Measurements from ENCODE around the gene PDE12. TPM values are rescaled to one million over a fixed set of nuclear protein-coding genes. Genes with fewer than 3 reads are reported as not detected.
A peak's percentile ranks its signal among the peaks of the same experiment; 100 is the strongest.

Gene PDE12
- total RNA-seq, 1 experiment from 2014 or later, result 25.3 TPM

- no peak for ATAC-seq
- H3K27ac ChIP-seq (ENCODE audit: low read length), result no peak overlapping the region
- DNase-seq, result no peak
- H3K4me2 ChIP-seq (ENCODE audit: low read length), result no peak overlapping the region
- peaks cover 98% of the 10 kb centered on the region for H3K79me2 ChIP-seq (ENCODE audit: low read length)
- no peak for TF ChIP-seq EZH2phosphoT487 (IDR thresholded peaks at IDR 0.05; ENCODE audit: borderline replicate concordance, low read length)
- TF ChIP-seq EZH2 (IDR thresholded peaks at IDR 0.05; ENCODE audit: low read length, unreplicated experiment), result no peak
- TF ChIP-seq CTCF (conservative IDR thresholded peaks at IDR 0.05; ENCODE audit: low read depth, low read length), result no peak
- ChIA-PET CTCF (no interaction called here), POLR2A (ENCODE audit: unreplicated experiment) (interaction anchor here (0.7 kb wide), 1 partner anchor 123 kb away, joined by 6 read pairs; no protein-coding TSS in a partner anchor)
- no peak overlapping the region for H3K4me3 ChIP-seq (ENCODE audit: low read length)
- no peaks in the 10 kb centered on the region for H3K9me2 ChIP-seq (replicated peaks; ENCODE audit: low read length)
- H4K20me1 ChIP-seq (ENCODE audit: low read length), result peaks cover 57% of the 10 kb centered on the region
- no peak overlapping the region for H2AFZ ChIP-seq (ENCODE audit: low read length)
- no peaks in the 10 kb centered on the region for H3F3A ChIP-seq (ENCODE audit: low read length, unreplicated experiment)
- intact Hi-C loops (cut with micrococcal nuclease), result no loop called here
- H3K9me3 ChIP-seq (ENCODE audit: low read length), result no peaks in the 10 kb centered on the region
- no peaks in the 10 kb centered on the region for H3K27me3 ChIP-seq (ENCODE audit: low read length)
- H3K36me3 ChIP-seq (ENCODE audit: low read depth, low read length), result peaks cover 7% of the 10 kb centered on the region
- no peak overlapping the region for H3K9ac ChIP-seq (ENCODE audit: low read length)
- no TSS peak for BruUV-seq (replicated peaks)
- H3K4me1 ChIP-seq (ENCODE audit: insufficient read depth, low read length), result peaks cover 23% of the 10 kb centered on the region
Measured at GRCh38 chr3:57586778-57587177, 30.7 kb downstream of the PDE12 start.

GRCh38 chr3:57587905-57588304 lies 31.8 kb downstream of the PDE12 start:
- no TSS peak for BruUV-seq (replicated peaks)
- POLR2A ChIA-PET (ENCODE audit: unreplicated experiment), result no interaction called here
- Histone ChIP-seq H3K9me2 (replicated peaks; ENCODE audit: low read length) (no peaks in the 10 kb centered on the region), H3K27ac (ENCODE audit: low read length) (no peak overlapping the region), H3K36me3 (ENCODE audit: low read depth, low read length) (peaks cover 4% of the 10 kb centered on the region; the same call in 1 of the 2 replicates), H3K27me3 (ENCODE audit: low read length) (no peaks in the 10 kb centered on the region), H4K20me1 (ENCODE audit: low read length) (peaks cover 66% of the 10 kb centered on the region), H3F3A (ENCODE audit: low read length, unreplicated experiment) (no peaks in the 10 kb centered on the region), H3K9me3 (ENCODE audit: low read length) (no peaks in the 10 kb centered on the region), H3K4me2 (ENCODE audit: low read length) (no peak overlapping the region), H3K4me1 (ENCODE audit: insufficient read depth, low read length) (peaks cover 23% of the 10 kb centered on the region), H3K79me2 (ENCODE audit: low read length) (peaks cover 98% of the 10 kb centered on the region), H3K9ac (ENCODE audit: low read length) (no peak overlapping the region), H2AFZ (ENCODE audit: low read length) (no peak overlapping the region), H3K4me3 (ENCODE audit: low read length) (no peak overlapping the region)
- ATAC-seq, result no peak
- CTCF ChIA-PET, result interaction anchor here (0.7 kb wide), 1 partner anchor 57 kb away, joined by 3 read pairs; no protein-coding TSS in a partner anchor
- DNase-seq, result no peak
- TF ChIP-seq EZH2 (IDR thresholded peaks at IDR 0.05; ENCODE audit: low read length, unreplicated experiment) (no peak), CTCF (conservative IDR thresholded peaks at IDR 0.05; ENCODE audit: low read depth, low read length) (no peak), EZH2phosphoT487 (IDR thresholded peaks at IDR 0.05; ENCODE audit: borderline replicate concordance, low read length) (no peak)
- intact Hi-C loops (cut with micrococcal nuclease), result no loop called here

GRCh38 chr3:57592306-57592705 lies 36.2 kb downstream of the PDE12 start:
- Histone ChIP-seq H3K79me2 (ENCODE audit: low read length) (peaks cover 97% of the 10 kb centered on the region), H3K4me1 (ENCODE audit: insufficient read depth, low read length) (peaks cover 23% of the 10 kb centered on the region), H3K9ac (ENCODE audit: low read length) (no peak overlapping the region), H3F3A (ENCODE audit: low read length, unreplicated experiment) (no peaks in the 10 kb centered on the region), H3K9me2 (replicated peaks; ENCODE audit: low read length) (no peaks in the 10 kb centered on the region), H3K9me3 (ENCODE audit: low read length) (no peaks in the 10 kb centered on the region), H3K36me3 (ENCODE audit: low read depth, low read length) (peaks cover 5% of the 10 kb centered on the region; the same call in 1 of the 2 replicates), H3K4me2 (ENCODE audit: low read length) (peak overlapping the region; percentile 62; the same call in 1 of the 2 replicates), H3K27me3 (ENCODE audit: low read length) (no peaks in the 10 kb centered on the region), H3K4me3 (ENCODE audit: low read length) (no peak overlapping the region), H4K20me1 (ENCODE audit: low read length) (peaks cover 71% of the 10 kb centered on the region), H3K27ac (ENCODE audit: low read length) (no peak overlapping the region), H2AFZ (ENCODE audit: low read length) (no peak overlapping the region)
- BruUV-seq (replicated peaks), result no TSS peak
- ATAC-seq (no peak), DNase-seq (no peak)
- ChIA-PET CTCF (no interaction called here), POLR2A (ENCODE audit: unreplicated experiment) (no interaction called here)
- intact Hi-C loops (cut with micrococcal nuclease), result loop anchor here (10.0 kb wide), 1 partner anchor 418 kb away; no protein-coding TSS in a partner anchor
- TF ChIP-seq CTCF (conservative IDR thresholded peaks at IDR 0.05; ENCODE audit: low read depth, low read length), result no peak
- TF ChIP-seq EZH2phosphoT487 (IDR thresholded peaks at IDR 0.05; ENCODE audit: borderline replicate concordance, low read length), result no peak
- no peak for TF ChIP-seq EZH2 (IDR thresholded peaks at IDR 0.05; ENCODE audit: low read length, unreplicated experiment)

Data from PC-3 (cell line).